Vagina (tissue), 2 donors: Measurements from ENCODE around the gene CPZ.

ENCODE experiments used
- POLR2A ChIP-seq, 2 donors: fragments of 450-650 bp; IDR thresholded peaks; one replicate each; pipeline ENCODE4 v1.6.1; 2017; ENCODE audit warnings: antibody characterized with exemption in 2 of 2, mild to moderate bottlenecking in 2 of 2, moderate library complexity in 2 of 2
- TF ChIP-seq, protein P1 (sequence below), 3 experiments: fragments of 450-650 bp in 2 of 3; fragments of 200-600 bp in 1 of 3; sonication (generic) in 1 of 3; IDR thresholded peaks; one replicate each; pipeline ENCODE4 v1.5.1; 2017 to 2019; ENCODE audit warnings: antibody characterized with exemption in 3 of 3, mild to moderate bottlenecking in 2 of 3, moderate library complexity in 2 of 3

DNA sequence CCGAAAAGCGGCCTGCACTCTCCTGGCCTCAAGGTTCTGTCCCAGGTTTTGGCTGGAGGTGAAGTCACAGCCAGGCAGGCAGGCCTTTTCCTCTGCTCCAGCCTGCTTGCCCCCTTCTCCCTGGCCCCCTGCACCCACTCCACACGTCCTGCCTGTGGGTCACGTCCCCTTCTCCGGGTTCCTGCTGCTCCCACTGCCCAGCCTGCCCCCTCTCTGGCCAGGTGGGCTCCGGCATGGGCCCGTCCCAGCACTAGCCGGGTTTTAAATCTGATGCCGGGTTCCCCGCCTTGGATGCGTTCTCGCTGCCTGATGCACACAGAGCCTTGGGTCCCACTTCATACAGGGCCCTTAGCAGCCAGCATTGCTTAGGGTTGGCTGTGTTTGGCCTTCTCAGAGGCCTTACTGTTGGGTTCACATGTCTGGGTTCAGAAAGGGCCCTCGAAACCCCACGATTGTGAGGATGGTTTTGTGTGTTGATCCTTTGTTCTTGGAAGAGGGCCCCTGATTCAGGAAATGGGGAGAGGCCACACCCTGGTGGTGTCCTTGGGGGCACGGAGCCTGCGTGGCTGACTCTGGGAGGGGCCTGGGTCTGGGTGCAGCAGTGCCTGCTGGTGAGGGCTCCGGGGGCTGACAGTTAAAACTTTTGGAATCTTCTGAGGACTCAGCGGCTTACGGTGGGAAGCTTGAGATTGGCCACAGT lies 6.0 kb downstream of the CPZ start:
- TF ChIP-seq, protein P1, sequence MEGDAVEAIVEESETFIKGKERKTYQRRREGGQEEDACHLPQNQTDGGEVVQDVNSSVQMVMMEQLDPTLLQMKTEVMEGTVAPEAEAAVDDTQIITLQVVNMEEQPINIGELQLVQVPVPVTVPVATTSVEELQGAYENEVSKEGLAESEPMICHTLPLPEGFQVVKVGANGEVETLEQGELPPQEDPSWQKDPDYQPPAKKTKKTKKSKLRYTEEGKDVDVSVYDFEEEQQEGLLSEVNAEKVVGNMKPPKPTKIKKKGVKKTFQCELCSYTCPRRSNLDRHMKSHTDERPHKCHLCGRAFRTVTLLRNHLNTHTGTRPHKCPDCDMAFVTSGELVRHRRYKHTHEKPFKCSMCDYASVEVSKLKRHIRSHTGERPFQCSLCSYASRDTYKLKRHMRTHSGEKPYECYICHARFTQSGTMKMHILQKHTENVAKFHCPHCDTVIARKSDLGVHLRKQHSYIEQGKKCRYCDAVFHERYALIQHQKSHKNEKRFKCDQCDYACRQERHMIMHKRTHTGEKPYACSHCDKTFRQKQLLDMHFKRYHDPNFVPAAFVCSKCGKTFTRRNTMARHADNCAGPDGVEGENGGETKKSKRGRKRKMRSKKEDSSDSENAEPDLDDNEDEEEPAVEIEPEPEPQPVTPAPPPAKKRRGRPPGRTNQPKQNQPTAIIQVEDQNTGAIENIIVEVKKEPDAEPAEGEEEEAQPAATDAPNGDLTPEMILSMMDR (IDR thresholded peaks at IDR 0.05) = no peak
- no peak for TF ChIP-seq POLR2A (IDR thresholded peaks at IDR 0.05)
